HG03354 (cell line): ENCODE data around the gene MAGEC1.
"Not testable (repeated sequence)": the region's sequence is repeated elsewhere in the genome, so short reads cannot be mapped to it uniquely, and the experiment has no call there.

Experiments used
- ATAC-seq: cut with Tn5 transposase; IDR thresholded peaks from one replicate; pipeline ENCODE4 v1.9.1; 2021; ENCODE audit warnings: mild to moderate bottlenecking; ENCODE audit not compliant: unreplicated experiment, poor library complexity, severe bottlenecking

MAGEC1 gene

DNA sequence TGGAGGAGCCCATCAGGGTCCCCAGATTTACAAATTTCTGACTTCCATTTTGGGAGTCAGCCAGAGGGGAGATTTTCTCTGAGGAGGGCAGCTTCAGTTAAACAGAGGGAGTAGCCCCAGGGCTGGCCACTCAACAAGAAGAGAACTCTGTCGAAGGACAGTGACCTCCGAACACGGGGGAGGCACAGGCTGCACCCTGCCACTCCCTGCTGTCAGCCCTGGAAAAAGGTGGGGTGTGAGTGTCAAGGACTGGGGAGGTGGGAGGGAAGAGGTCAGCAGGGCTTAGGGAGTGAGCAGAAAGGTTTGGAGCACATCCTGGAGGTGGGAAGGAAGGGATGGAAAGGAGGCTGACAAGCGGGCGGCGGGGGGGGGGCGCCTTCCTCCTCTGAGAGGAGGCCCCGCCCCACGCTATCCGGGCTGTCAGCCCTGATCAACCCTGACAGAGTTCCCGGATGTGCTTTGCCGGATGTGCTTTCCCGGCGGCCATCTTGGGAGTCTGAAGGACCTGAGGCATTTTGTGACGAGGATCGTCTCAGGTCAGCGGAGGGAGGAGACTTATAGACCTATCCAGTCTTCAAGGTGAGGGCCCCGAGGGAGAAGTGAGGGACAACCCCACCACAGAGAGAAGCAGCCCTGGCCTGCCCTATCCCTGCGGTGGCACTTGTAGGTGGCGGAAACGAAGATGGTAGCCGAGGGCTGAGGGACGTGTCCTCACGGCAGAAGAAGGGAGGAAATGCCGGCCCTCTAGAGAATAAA, at the start of gene MAGEC1:
Gene MAGEC1, plus strand, starts transcription at position 495 of the 756 bp plus-strand sequence. CDS start 1,179 bp downstream, outside the sequence.
- ATAC-seq: no peak

DNA sequence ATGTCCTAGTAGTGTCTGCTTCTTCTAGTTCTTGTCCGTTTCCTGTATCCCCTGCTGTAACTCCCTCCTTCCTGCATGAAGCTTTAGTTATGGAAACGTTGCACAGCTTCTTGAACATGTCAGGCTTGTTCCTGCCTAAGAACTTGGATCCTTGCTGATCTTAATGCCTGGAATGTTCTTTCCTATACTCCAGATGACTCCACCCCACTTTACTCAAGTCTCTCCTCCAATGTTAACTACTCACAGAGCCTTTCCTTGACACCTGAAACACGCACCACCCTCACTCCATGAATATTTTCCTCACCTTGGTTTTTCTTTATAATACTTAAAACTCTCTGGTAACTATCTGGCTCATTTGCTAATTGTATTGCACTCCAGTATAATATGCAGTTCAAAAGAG, 46.2 kb upstream of the MAGEC1 start:
- no peak for ATAC-seq

- no peak for ATAC-seq
Observed at GRCh38 chrX:141879616-141880015, 24.1 kb upstream of the MAGEC1 start.

DNA sequence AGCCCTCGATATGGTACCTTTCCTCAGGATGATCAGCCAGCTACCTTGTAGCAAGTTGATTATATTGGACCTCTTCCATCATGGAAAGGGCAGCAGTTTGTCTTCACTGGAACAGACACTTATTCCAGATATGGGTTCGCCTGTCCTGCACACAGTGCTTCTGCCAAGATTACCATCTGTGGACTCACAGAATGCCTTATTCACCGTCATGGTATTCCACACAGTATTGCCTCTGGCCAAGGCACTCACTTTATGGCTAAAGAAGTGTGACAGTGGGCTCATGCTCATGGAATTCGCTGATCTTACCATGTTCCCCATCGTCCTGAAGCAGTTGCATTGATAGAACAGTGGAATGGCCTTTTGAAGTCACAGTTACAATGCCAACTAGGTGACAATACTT, 14.9 kb upstream of the MAGEC1 start:
- not testable (repeated sequence) for ATAC-seq

DNA sequence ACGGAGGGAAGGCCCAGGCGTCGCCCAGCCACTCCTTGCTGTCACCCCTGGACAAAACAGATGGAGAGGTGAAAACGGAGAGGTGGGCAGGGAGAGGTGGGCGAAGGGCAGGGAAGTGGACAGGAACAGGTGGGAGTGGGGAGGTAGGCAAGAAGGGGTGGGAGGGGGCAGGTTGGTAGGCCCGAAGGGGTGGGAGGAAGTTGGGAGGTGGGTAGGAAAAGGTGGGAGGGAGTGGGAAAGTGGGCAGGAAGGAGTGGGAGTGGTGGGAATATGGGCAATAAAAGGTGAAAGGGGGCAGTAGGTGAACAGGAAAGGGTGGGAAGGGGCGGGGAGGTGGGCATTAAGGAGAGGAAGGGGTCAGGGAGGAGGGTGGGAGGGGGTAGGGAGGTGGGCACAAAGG, 9.0 kb upstream of the MAGEC1 start:
- ATAC-seq: no peak

- ATAC-seq: no peak
Observed at GRCh38 chrX:141897690-141898089, 6.0 kb upstream of the MAGEC1 start.

- no peak for ATAC-seq
Observed at GRCh38 chrX:141902366-141902765, 1.3 kb upstream of the MAGEC1 start.

DNA sequence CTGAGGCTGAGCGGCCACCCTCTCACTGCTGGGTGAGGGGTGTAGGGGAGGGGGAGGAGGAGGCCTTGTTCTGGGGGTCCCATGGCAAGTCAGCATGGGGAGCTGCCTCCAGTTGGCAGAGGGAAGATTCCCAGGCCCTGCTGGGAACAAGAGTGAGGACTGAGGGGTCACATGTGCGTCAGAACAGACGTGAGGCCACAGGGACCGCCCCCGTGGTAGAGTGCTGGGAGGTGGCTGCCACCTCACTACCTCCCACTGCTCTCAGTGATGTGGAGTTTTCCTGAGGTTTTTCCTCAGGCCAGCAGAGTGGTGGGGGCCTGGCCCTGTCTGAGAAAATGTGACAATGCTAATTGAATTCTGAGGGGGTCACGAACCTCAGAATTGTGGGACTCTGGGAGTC, 568 bp downstream of the MAGEC1 start:
- ATAC-seq: no peak

GRCh38 chrX:141917801-141918200, 14.1 kb downstream of the MAGEC1 start:
- no peak for ATAC-seq

DNA sequence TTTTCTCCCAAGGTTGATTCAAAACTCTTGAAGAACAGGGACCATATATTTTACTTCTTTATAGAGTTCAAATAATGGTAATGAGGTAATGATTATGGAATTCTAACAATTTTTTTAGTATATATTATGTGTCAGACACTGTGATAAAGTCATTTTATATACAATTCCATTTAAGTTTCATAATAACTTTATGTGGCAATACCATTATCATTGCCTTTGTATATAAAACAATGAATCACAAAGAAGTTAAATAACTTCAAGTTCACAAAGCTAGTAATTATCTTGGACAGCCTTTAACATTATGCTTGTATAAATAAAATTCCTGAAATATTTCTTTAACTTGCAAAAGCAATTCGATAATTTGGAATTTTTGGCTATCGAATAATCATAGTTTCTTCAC, 20.6 kb downstream of the MAGEC1 start:
- ATAC-seq: no peak

DNA sequence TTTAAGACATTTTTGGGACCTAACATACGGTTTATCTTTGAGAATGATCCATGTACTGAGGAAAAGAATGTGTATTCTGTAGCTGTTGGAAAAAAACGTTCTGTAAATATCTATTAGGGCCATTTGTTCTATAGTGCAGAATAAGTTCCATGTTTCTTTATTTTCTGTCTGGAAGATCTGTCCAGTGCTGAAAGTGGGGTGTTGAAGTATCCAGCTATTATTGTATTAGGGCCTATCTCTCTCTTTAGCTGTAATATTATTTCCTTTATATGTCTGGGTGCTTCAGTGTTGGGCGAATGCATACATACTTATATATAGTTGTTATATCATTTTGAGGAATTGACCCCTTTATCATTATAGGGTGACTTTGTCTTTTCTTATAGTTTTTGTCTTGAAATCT, 24.7 kb downstream of the MAGEC1 start:
- ATAC-seq: no peak

DNA sequence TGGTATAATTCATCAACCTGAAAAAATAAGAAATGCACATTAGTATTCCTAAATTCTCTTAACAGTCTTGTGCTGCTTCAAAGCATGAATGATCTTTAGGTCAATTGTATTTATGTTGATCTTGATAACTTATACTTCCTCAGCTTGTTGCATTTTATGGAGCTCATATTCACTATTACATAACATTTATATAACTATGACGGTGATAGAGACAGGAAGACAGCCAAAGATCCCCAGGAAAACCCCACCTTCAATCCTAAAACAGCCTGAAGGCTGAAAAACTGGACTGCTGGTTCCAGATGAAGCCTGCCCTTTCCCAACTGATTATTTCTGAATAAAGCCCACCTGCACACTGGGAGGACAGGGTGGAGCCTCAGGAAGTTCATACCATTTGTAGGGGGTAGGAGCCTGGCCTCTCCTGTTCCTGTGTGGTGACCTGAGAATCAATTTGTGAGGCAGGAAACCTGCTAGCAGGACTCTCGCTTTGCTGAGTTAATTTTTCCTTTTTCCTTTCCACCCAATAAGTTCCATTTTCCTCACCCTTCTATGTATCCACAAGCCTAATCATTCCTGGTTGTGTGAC, 30.5 kb downstream of the MAGEC1 start:
- ATAC-seq: no peak

DNA sequence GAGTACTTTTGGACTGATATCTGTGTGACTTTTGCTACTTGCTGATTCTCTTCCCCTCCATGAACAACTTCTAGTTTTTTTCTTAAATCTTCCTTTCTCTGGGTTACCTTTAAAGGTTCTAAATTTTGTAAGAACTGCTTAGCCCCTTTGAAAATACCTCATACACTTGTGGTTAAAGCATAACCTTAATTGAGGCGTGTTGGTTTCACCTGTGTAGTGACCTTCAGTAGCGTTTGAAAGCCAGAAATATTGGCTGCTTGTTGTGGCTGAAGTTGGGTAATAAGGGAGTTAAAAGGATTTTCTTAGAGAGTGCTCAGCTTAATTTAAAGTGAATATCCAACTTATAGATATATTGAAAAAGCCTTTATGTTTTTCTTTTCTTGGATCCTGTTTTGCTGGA, 32.0 kb downstream of the MAGEC1 start:
- no peak for ATAC-seq

GRCh38 chrX:141936080-141936479, 32.4 kb downstream of the MAGEC1 start:
- ATAC-seq: no peak

DNA sequence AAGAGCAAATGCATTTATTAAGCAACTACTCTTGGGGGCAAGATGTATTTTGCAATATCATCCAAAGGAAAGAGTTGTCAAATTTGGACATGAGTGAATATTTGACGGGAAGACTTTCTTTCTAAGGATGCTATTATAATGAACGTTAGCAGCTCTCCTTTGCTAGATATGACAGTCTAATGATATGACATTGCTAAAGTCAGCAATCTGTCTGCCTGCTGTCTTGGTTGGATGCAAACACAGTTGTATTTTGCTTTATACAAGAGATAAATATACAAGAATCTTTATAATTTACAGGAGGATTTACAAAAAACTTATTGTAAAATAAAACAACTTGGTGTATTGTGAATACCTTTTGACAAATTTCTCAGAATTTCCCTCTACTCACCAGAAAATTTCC, 37.5 kb downstream of the MAGEC1 start:
- ATAC-seq: no peak

DNA sequence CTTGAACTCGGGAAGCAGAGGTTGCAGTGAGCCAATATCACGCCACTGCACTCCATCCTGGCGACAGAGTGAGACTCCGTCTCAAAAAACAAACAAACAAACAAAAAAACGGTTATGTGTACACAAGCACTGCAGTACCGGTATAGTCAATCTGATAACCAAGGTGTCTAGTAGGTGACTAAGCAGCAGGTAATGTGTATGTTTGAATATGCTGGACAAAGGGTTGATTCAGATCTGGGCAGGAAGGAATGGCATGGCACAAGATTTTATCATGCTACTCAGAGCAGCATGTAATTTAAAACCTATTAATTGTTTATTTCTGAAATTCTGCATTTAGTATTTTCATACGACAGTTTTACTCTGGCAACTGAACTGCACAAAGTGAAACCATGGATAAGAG, 41.7 kb downstream of the MAGEC1 start:
- ATAC-seq: no peak

DNA sequence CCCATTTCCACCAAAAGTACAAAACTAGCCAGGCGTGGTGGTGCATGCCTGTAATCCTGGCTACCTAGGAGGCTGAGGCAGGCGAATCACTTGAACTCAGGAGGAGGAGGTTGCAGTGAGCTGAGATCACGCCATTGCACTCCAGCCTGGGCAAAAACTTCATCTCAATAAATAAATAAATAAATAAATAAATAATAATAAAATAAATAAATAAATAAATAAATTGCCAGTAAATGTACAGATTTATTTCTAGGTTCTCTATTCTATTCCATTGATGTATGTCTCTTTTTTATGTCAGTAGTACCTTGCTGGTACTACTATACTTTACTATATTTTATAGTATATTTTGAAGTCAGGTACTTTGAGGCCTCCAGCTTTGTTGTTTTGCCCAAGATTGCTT, 43.7 kb downstream of the MAGEC1 start:
- no peak for ATAC-seq

DNA sequence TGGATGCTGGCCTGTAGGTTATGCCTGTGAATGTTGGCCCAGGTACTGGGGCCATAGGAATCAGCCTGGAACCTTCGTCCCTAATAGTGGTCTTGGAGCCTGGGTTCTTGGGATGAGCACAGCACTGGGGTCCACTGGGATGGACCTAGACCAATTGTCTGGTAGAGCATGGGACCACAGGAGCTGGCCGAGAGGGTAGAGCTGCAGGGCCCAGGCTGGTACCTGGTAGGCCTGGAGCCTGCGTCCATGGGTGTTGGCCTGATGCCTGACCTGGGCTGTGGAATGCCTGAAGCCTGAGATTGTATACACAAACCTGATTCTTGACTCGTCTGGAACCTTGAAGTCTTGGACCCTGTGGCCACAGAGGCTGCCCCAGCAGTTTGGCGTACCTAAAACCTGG, 48.9 kb downstream of the MAGEC1 start:
- no peak for ATAC-seq

GRCh38 chrX:141958675-141959074, 55.0 kb downstream of the MAGEC1 start:
- ATAC-seq: no peak
